T-helper 1 cell treated with Interleukin-12 subunit alpha and Interleukin-12 subunit beta and Interleukin-4 antibody, amounts not matched to agents 30 ng/mL and 1 ng/mL, for 36 hours (primary cell): Measurements from ENCODE around the gene SPHK2. TPM values are rescaled to one million over a fixed set of nuclear protein-coding genes. Genes with fewer than 3 reads are reported as not detected.

ENCODE experiments used
- intact Hi-C: fragments of 100-400 bp; cut with micrococcal nuclease; formaldehyde crosslinking; loops from one replicate; pipeline ENCODE4 v1.15.1; 2024
- total RNA-seq: library from RNA; stranded (reverse); gene quantifications from 2 replicates; pipeline ENCODE4 v1.2.3, GENCODE V29; 2022

Gene SPHK2
- total RNA-seq, 1 donor from 2014 or later: 41.5 TPM

- intact Hi-C loops: no loop called here
These were observed 15.9 kb upstream of the SPHK2 start for GRCh38 chr19:48603449-48603848.

- intact Hi-C loops: no loop called here
These were observed 15.5 kb upstream of the SPHK2 start for GRCh38 chr19:48603850-48604249.

GRCh38 chr19:48606463-48607358, 12.6 kb upstream of the SPHK2 start, which contains the start of gene SPACA4:
Gene SPACA4, plus strand, starts transcription at chr19:48606742. Its CDS starts 237 bp downstream, at chr19:48606979.
- intact Hi-C loops: no loop called here

DNA sequence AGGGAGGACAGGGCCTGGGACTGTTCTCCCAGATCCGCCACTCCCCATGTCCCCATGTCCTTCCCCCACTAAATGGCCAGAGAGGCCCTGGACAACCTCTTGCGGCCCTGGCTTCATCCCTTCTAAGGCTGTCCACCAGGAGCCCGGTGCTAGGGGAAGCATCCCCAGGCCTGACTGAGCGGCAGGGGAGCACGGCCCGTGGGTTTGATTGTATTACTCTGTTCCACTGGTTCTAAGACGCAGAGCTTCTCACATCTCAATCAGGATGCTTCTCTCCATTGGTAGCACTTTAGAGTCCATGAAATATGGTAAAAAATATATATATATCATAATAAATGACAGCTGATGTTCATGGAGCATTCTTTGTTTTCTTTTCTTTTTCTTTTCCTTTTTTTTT, 11.9 kb upstream of the SPHK2 start:
- intact Hi-C loops: no loop called here

- intact Hi-C loops: loop anchor here (1.0 kb wide), 2 partner anchors 20 to 103 kb away; no protein-coding TSS in a partner anchor
These were observed 10.5 kb upstream of the SPHK2 start for GRCh38 chr19:48608798-48609263.

GRCh38 chr19:48609571-48610108, 9.7 kb upstream of the SPHK2 start:
- intact Hi-C loops: no loop called here

DNA sequence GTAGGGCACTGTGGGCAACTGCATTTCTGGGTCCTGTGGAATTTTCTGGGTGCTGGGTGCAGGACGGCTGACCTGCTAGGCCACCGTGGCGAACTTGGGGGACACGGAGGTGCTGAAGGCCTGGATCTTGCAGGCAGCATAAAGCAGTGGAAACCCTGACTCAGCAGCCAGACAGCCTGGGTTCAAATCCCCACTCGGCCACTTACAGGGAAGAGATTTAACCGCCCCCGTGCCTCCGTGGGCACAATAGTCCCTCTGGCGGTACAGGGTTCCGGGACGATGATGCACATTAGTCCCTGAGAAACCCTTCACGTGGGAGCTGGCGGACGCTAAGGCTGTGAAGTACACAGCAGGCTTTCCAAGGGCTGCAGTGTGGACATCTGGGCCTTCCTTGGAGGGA, 7.4 kb upstream of the SPHK2 start:
- intact Hi-C loops: no loop called here

DNA sequence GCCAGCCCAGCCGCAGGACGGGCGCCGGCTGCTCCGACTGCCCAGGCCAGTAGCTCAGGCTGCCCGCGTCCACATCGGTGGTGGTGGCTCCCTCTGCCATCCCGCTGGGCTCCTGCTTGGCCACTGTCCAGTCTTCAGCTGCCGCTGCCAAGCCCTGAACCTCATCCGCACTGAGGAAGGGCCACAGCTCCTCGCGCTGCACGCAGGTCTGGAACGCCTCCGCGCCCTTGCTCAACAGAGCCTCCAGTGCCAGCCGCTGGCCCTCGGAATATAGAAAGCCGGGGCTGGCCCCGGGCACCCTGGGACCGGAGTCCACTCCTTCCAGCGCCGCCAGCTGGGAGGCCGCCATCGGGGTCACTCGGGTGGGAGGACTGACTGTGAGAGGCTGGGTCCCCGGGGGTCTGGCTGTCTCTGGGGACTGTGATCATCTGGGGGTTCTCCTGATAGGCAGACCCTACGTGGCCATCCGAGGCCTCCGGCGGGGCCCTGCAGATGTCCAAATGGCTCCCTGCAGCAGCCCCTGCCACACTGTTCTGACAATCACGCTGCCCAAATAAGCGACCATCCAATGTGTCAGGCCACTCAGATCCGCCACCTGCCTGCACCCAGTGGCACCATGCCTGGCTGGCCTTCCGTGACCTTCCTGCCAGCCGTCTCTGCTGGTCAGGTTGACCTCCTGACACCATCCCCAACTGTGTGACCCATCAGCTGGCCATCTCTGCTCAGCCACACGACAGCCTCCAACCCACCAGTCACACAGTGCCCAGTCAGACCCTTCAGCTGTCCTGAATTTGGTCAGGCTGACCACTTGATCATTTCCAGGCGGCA, 6.1 kb upstream of the SPHK2 start:
- intact Hi-C loops: no loop called here

GRCh38 chr19:48613852-48614435, 5.4 kb upstream of the SPHK2 start:
- intact Hi-C loops: no loop called here

- intact Hi-C loops: loop anchor here (5.0 kb wide), 1 partner anchor 447 kb away; no protein-coding TSS in a partner anchor
These were observed 4.7 kb upstream of the SPHK2 start, which contains the start of gene FAM83E for GRCh38 chr19:48614436-48615230. Gene FAM83E, minus strand, starts transcription at chr19:48615076. Its CDS starts 1,704 bp downstream, at chr19:48613372.

GRCh38 chr19:48615231-48616040, 3.9 kb upstream of the SPHK2 start:
- intact Hi-C loops: loop anchor here (5.0 kb wide), 1 partner anchor 448 kb away; no protein-coding TSS in a partner anchor

DNA sequence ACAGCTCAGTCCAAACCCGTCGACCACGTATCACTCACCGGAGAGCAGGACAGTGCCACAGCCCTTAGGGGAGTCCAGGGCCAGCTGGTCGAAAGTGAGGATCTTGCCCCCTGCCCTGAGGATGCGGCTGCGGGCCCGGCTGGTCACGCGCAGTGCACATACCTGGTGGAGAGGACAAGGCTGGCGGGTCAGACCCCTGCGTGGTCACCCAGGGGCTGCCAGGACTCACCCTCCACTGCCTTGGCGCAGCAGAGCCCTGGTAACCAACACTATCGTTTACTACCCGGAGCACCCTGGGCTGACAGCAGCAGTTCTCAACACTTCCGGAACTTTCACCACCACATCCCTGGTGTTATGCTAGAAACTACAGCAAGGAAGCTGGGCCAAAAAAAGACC, 3.3 kb upstream of the SPHK2 start:
- intact Hi-C loops: loop anchor here (5.0 kb wide), 1 partner anchor 449 kb away; no protein-coding TSS in a partner anchor

DNA sequence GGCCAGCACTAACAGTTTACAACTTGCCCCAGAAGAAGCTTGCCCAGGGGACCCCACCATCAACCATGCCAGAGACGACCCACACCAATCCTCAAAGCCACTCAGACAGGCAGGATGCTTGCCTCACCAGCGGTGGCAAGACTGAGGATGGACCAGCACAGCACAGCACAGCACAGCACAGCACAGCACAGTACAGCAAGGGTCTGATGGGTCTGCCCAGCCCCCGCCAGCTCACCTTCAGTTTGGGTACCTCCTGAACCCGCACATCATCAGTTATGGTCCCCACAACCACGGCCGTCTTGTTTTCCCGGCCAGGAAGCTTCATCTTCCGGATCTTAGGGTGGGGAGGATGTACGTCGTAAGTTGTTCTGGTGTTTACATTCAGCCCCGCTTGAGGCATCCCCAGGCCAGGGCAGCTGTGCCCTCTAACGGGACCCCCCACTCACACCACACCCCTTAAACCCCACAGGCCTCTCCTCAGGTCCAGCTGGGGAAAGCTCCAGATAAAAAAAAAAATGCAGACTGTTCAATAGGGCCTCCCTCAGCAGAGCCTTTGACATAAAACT, 2.7 kb upstream of the SPHK2 start:
- intact Hi-C loops: loop anchor here (5.0 kb wide), 1 partner anchor 449 kb away; no protein-coding TSS in a partner anchor

- intact Hi-C loops: loop anchor here (5.0 kb wide), 1 partner anchor 450 kb away; no protein-coding TSS in a partner anchor
These were observed 2.0 kb upstream of the SPHK2 start for GRCh38 chr19:48617146-48617937.

DNA sequence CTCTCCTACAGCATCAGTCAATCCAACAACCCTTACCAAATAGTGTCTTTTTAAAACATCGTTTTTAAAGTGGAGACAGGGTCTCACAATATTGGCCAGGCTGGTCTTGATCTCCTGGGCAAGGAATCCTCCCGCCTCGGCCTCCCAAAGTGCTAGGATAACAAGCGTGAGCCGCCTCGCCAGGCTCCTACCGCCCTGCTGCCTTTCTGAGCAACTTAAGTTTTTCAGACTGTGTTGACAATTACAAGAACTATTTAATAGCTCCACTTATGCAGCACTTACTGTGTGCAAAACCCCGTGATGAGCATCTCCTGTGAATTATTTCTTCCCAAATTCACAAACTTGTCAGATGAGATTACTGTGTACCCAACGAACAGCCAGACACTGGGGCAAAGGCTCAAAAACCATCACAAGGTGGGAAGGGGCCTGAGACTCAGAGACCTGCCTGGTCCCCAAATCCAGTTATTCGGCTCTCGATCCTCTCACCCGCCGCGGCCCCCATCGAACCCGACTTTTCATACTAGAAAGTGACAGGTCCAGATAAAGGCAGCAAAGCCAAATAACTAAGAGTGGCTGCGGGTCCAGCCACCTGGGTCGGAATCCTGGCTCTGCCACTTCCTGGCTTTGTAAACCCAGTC, 909 bp upstream of the SPHK2 start:
- intact Hi-C loops: loop anchor here (2.0 to 5.0 kb wide), 3 partner anchors 286 to 451 kb away; partner anchors contain the start of gene EMP3

DNA sequence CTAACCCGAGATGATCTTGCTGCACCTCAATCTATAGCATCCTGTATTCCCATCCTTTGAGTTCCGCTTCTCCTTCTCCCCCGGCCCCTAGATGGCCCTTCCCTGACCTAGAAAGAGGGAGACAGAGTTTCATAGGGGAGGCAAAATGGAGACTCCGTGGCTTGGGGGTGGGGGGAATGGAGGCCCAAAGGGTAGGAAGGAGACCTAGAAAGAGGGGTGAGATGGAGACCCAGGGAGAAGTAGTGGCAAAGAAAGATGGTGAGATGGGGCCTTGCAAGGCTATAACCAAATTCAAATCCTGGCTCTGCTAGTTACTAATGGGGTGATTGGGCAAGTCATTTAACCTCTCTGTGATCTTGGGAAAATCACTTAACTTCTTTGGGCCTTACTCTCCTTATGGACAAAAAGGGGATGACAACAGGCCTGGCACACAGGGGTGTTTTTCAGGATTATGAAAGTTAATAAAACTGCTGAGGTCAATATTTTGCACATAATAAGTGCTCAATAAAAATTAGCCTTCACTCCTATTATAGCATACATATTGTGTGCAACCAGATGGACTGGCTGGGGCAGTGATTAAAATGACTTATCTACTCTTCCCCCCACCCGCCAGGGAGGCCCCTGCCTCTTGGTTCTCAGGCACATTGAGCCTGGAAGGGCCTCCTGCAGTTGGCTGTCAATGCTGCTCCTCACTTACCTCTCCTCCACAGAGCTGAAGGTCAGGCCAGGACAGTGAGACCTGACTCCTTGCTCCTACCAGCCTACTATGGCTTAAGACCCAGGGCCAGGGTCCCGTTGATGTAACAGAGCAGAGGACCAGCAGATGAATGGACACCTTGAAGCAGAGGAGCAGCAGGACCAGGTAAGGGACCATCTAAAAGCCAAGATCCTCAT, 633 bp downstream of the SPHK2 start:
- intact Hi-C loops: loop anchor here (1.0 to 5.0 kb wide), 13 partner anchors 14 to 1256 kb away; partner anchors contain the start of genes CYTH2, EMP3, GRWD1 and GYS1
